Measurements from ENCODE around the gene PTPN1.

- TF ChIP-seq CTCF (IDR thresholded peaks at IDR 0.05) (no peak), POLR2A (IDR thresholded peaks at IDR 0.05) (no peak)
These were observed 106.8 kb downstream of the PTPN1 start for GRCh38 chr20:50617022-50617421.
